Measurements from ENCODE around the gene DPYSL4. TPM values are rescaled to one million over a fixed set of nuclear protein-coding genes. Genes with fewer than 3 reads are reported as not detected.

DPYSL4 gene
- total RNA-seq, 1 donor from 2014 or later, result 1.8 TPM

- no peak for DNase-seq (ENCODE audit: low spot score)
Observed at GRCh38 chr10:132162590-132163277, 24.0 kb upstream of the DPYSL4 start.

- DNase-seq (ENCODE audit: low spot score), result no peak
Observed at GRCh38 chr10:132163278-132163765, 23.4 kb upstream of the DPYSL4 start.

GRCh38 chr10:132163826-132164515 lies 22.8 kb upstream of the DPYSL4 start:
- DNase-seq (ENCODE audit: low spot score), result no peak

- no peak for DNase-seq (ENCODE audit: low spot score)
Observed at GRCh38 chr10:132164761-132165278, 21.9 kb upstream of the DPYSL4 start.

GRCh38 chr10:132165416-132165980 lies 21.2 kb upstream of the DPYSL4 start:
- no peak for DNase-seq (ENCODE audit: low spot score)

GRCh38 chr10:132166216-132166950 lies 20.4 kb upstream of the DPYSL4 start:
- DNase-seq (ENCODE audit: low spot score), result no peak

GRCh38 chr10:132167041-132167674 lies 19.6 kb upstream of the DPYSL4 start:
- no peak for DNase-seq (ENCODE audit: low spot score)

- DNase-seq (ENCODE audit: low spot score), result no peak
Observed at GRCh38 chr10:132167976-132168375, 18.8 kb upstream of the DPYSL4 start.

GRCh38 chr10:132168571-132169030 lies 18.1 kb upstream of the DPYSL4 start:
- no peak for DNase-seq (ENCODE audit: low spot score)

GRCh38 chr10:132169031-132169765 lies 17.6 kb upstream of the DPYSL4 start:
- DNase-seq (ENCODE audit: low spot score), result no peak

GRCh38 chr10:132169766-132170560 lies 16.8 kb upstream of the DPYSL4 start:
- DNase-seq (ENCODE audit: low spot score), result no peak

GRCh38 chr10:132170561-132171361 lies 16.0 kb upstream of the DPYSL4 start:
- DNase-seq (ENCODE audit: low spot score), result no peak

- DNase-seq (ENCODE audit: low spot score), result no peak
Observed at GRCh38 chr10:132172091-132173066, 14.4 kb upstream of the DPYSL4 start.

- no peak for DNase-seq (ENCODE audit: low spot score)
Observed at GRCh38 chr10:132173185-132173584, 13.6 kb upstream of the DPYSL4 start.

GRCh38 chr10:132174237-132174636 lies 12.5 kb upstream of the DPYSL4 start:
- DNase-seq (ENCODE audit: low spot score), result no peak

GRCh38 chr10:132175408-132175807 lies 11.3 kb upstream of the DPYSL4 start:
- DNase-seq (ENCODE audit: low spot score), result no peak

GRCh38 chr10:132175907-132176581 lies 10.7 kb upstream of the DPYSL4 start:
- DNase-seq (ENCODE audit: low spot score), result no peak
